HuH-7.5 (cell line): ENCODE results near the gene CACNB4.

ENCODE experiments used
- DNase-seq: peaks from one replicate; pipeline ENCODE4 v3.0.0; 2011; ENCODE audit warnings: low spot score

CACNB4 gene

DNA sequence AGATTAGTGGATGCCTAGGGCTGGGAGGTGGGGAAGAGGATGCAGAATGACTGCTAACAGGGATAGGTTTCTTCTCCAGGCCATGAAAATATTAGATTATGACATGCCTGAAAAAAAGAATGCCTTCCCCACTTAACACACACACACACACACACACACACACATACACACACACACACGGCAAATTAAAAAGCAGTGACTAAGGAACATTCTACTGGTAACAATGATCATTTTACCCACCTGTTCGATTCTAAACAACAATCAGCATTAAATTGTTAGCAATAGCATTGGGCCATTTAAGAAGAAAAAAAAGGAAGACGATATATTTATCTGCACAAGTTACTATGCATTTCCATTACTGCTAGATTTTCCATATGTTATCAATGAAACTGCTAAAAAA lies 10.8 kb downstream of the CACNB4 start:
- no peak for DNase-seq

DNA sequence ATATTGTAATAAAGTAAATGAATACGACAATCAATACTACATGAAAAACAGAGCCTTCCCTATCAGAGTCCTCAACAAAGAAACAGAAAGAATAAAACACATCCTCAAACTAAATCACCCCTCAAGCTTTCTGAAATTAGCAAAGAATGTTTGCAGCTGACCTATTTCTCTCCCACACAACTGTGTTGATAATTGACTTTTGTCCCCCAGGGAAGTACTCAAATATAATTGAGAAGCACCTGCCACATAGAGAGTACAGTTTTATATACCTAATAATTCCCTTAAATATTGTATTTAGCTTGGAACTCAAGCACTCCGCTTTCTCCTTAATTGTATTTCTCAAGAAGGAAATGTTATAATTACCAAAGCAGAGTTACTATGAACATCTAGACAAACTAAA lies 12.6 kb downstream of the CACNB4 start:
- no peak for DNase-seq

DNA sequence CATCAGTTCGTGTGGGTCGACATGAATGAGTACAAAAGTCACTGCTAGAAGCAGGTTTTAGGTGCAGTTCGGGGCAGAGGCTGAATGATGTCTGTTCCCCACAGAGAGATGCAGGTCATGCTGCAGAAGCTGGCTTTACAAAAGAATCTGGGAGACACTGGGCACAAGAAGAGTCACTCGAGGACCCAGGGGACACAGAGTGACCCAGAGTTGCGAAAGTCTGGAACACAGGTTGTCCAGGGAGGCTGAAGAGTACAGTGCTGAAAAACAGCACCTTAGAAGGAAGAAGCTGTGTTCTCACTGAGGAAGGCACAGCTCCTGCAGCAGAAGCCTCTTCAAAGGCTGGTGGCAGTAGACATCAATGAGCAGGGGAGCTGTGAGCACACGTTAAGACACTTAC lies 14.8 kb downstream of the CACNB4 start:
- no peak for DNase-seq

DNA sequence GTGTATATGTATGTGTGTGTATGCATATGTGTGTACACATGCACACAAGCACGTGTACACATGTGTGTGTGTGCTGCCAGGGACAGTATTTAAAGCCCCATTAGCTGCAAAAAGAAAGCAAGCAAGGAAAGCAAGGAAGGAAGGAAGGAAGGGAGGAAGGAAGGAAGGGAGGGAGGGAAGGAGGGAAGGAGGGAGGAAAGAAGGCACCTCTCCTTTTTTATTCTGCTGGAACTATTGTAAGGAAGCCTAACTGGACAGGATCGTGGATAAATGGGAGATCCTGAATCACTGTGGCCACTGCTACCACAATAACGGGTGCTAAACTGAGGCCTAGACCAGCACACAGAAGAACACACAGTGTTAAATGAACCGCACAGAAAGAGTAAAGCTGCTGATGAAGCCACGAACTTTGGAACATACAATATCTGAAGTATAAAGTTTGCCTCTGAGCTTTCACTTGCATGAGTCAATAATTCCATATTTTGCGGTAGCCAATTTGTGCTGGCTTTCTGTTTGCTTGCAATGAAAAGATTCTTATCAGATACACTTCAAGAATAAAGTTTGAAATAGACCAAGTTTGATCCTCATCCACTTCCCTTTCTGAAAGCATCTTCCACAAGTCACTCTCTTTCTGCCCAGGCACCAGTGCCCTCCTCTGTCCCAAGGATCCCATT lies 15.5 kb downstream of the CACNB4 start:
- DNase-seq = no peak

DNA sequence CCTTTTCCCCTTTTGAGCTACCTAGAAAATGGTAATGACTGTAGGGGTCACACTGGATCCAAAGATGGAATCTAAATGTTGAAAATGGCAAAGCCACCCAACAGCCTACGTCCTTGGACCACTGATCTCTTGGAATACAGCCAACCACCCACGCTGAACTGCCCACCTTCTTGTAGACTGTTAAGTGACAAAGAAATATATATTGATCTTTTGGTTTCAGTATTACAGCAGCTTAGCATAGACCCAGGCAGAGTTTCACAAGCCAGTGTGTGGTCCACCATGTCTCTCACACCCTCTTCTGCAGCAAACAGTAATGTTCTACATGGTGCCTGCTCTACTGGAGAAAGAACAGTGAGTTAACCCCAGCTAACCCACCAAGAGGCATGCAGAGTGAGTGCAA lies 20.2 kb downstream of the CACNB4 start:
- DNase-seq = no peak

DNA sequence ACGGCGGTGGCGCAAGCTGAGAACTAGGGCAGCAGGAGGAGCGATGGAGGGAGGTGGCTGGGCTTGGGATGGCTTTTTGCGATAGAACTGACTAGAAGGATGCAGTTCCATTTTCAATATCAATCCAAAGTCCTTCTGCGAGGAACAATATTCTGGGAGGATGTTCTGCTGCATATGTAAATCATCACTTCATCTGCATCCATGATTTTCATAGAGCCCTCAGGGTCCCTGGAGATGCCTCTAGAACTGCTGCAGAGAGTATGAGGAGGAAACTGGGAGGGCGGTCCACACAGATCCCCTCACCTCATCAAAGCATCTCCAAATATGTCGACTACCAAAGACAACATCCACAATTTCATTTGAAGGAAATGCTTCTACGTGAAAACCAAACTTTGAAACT lies 20.8 kb downstream of the CACNB4 start:
- DNase-seq = no peak

DNA sequence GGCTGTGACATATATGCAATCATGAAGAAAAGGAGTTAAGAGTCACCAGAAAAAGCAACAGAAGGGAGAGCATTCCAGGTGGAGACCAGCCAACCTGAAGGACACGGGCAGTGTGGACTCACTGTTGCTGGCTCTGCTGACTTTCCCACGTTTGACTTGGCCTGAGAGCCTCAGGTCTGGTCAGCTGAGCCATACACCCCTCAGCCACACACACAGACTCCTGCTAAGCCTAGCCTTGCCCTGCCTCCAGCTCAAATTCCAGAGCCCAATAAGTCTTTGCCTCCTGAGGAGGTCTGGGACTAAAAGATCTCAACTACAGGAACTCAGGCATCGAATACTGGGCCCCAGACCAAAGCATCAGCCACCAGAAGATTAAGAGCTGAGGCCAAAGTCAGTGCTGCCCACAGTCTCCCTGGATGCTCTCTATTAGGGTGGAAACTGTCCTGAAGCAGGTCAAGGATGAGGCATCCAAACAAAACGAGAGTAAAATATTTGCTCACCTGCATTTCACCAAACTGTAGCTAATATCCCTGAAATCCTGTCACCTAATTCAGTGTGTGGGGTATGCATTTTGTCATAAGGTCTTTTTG lies 23.3 kb downstream of the CACNB4 start:
- no peak for DNase-seq

DNA sequence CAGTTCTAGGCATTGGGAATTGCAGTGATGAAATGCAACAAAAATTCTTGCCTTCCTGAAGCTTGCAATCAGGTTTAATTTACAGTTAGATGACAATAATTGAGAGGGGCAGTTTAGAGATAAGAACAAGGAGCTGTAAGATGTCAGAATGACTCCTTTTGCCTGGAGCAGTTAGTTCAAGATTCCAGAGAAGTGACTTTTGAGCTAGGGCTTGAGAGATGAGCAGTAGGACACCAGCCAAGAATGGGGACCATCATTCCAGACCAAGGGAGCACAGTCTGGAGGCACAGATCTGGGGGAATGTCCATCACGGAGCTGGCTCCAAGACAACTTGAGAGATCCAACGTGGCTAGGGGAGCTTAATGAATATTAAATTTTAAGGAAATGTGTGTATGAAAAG lies 26.8 kb downstream of the CACNB4 start:
- DNase-seq = no peak

DNA sequence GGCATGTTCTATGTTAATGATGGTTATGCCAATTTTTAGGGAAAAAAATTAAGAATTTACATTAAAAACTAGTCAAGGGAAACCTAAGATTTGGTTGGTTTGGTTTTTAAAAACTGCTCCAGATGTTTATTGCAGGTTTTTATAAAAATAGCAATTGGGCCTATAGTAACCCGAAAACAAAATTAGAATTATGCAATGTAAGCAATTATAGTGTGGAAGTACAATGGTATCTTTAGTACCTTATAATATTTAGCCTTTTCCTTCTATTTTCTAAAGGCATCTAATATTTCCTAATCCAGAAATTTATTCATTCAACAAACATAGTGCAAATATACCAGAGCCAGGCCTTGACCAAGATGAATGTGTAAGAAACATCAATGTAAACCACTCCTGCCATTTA lies 27.3 kb downstream of the CACNB4 start:
- no peak for DNase-seq

DNA sequence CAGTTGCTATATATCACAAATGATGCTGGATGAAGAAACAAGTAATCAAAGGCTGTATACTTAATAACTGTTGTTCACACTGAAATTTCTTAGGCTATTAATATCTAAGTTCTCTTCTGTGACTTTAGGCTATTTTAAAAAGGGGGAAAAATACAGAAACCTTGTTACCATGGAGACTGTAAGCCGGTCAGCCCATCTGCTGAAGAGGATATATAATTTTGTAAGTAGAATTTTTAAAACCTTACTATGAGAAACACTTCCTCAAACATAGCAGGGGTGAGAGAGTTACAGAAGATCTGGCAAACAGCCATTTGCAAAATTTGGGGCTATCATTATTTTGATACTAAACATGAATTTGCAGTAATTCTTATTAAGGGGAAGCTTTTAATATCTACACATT lies 27.8 kb downstream of the CACNB4 start:
- DNase-seq = no peak

DNA sequence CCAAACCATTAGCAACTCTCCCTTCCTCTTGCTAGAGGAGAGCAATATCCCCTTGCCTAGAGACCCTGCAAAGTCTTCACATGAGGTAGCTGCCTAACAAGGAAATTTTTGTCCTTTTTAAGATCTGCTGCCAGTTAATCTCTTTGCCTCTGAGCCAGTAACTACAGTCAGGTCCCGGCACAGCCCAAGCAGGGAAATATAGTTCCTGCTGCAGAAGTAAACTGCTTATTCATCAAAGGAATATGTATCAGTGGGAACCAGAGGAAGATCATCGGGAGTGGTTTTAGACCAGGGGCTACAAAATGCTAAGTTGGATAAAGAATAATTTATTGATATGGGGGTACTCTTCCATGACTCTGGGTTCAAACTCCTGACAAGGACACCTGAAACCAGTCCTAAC lies 30.6 kb downstream of the CACNB4 start:
- no peak for DNase-seq

DNA sequence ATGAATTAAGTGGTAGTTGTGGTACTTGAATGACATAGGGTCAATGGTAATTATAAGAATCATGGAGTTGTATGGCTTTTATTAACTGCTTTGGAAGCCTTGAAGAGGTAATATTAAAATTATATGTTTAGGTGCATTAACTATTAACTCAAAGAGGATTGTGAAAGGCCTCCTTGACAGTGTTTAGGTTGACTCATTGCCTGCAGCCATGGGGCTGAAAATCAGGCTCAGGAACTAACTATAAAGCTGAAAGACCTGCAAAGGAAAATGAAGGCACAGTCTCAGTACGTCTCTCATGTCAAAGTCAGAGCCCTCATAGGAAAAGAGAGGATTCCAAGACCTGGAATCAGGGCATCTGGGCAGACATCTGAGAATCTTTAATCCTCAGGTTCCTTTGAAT lies 31.0 kb downstream of the CACNB4 start:
- DNase-seq = no peak

DNA sequence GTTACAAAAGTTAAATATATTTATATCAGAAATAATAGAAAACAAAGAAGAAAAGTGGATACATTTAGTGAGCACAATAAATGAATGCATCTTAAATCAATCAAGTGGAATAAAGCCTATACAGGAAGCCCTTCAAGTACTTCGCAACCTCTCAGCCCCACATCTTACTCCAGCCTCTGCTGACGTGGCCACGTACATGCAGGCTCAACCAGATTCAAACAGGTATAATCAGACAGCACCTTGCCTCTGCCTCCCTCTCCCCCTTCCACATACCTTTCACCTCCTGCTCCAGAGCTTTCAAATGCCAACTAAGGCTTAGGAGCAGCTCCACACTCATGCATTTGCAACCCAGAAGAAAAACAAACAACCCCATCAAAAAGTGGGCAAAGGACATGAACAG lies 32.9 kb downstream of the CACNB4 start:
- DNase-seq = no peak

DNA sequence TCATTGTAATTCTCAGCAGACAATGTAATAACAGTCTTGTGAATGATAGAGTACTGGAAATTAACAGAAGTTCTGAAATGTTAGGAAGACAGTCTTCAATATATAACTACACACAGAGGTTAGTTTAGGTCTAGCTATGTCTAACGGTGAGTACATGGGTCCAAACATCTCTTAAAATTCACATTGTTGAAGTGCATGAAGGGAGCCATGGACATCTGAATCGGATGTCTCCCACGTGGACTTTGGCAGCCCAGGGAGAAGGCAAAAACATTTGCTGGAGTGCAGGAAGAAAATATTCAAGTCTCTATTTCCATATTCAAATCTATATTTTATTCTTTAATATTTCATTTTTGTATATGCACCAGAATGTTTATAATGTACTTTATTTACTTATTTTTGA lies 34.8 kb downstream of the CACNB4 start:
- DNase-seq = no peak

DNA sequence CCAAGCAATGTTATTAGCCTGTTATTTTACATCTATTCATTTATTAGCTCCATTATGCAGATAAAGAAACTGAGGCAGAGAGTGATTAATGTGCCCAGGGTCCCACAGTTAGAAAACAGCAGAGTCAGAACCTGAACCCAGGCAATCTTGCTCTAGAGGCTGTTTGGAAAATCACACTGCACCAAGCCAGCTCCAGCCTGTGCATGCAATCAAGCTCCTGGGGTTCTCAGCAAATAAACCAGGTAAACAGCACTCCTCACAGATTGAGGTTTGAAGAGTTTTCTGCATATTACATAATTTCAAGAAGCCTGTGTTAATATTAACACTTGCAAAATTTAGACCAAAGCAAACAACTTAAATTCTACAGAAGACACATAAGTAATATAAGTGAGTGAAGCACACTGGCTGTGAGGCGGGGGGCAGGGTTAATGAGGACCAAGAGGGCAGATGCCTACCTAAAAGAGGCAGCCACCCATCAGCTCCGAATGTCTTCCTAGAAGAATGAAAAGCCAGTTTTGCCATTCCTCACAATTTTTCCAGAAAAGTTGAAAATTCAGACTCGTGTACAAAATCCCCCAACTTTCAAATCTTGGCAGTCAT lies 35.4 kb downstream of the CACNB4 start:
- no peak for DNase-seq

DNA sequence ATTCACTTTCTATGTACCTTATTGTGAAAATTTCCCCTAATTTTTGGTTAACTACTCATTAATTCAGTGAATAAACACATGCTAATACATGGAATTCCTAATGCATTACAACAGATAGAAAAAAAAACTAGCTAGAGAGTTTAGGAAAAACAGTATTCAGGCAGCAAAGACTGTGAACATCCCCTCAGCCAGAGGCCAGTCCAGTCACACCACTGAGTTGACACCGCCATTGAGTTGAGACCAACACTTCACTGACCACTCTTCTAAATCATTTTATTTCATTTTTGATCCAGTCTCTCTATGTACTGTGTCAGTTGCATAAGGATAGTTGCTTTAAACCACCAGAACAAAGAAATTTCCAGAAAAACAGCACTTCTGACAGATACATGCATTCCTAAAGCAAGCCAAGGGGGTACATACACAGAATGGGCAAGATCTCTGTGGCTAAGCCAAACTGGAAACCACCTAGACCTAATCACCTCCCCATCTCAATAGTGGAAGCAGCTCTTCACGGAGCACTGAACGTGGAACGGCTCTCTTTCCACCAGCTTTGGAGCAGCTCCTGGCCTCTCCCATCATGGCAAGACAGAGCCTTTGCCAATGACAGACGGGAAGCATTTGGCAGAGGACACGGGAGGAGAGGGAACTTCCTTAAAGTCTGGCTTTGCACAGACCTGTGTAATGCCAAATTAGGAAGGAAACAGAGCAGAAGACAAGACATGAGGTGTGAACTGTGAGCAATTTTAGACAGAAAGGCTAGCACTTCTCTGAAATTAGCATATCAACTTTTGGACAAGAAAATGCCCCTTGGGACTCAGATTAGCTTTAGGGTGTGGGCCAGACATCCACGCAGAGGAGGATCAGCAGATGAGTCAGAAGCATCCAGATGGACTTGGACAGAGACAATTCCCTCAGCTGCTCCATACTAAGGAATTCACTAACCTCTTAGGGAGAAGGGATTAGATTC lies 36.4 kb downstream of the CACNB4 start:
- DNase-seq = no peak

DNA sequence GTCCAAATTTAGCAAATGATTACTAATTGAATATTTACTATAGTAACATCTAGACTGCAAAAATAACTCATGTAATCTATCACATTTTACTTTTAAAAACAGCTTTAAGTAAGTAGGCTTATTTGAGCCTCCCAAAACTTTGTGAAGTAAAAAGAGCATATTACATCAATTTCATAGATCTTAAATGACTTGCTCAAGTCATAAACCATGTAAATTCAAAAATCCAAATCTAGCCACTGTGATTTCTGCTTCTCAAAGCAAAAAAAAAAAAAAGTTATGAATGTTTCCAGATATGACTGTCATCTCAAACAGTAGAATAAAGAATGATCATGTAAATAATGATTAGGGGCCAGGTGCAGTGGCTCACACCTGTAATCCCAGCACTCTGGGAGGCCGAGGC lies 37.5 kb downstream of the CACNB4 start:
- DNase-seq = no peak

DNA sequence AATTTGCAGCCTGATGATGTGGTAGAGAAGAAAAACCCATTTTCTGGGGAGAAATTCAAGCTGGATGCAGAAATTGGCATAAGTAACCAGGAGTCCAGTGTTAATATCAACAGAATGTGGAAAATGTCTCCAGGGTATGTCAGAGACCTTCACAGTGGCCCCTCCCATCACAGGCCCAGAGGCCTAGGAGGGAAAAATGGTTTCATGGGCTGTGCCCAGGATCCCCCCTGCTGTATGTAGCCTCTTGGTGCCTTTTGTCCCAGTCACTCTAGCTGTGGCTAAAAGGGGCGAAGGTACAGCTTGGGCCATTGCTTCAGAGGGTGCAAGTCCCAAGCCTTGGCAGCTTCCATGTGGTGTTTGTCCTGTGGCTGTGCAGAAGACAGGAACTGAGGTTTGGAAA lies 40.2 kb downstream of the CACNB4 start:
- no peak for DNase-seq

DNA sequence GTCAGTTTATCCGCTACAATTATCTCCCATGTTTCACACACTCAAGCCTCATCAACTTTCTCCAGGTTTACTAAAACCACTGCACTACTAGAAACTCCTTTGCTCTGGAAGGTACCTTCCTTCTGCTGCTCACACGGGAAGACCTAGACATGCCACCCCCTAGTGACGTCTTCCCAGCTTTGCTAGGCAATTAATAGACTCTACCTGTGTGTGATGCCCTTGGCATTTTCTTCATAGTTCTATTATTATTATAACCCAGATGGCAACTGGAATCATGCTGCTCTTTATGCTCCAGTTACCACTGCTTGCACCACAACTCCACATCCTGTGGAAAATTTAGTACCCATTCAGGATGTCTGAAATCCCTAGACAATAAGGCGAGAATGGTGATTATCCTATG lies 42.4 kb downstream of the CACNB4 start:
- DNase-seq = no peak

DNA sequence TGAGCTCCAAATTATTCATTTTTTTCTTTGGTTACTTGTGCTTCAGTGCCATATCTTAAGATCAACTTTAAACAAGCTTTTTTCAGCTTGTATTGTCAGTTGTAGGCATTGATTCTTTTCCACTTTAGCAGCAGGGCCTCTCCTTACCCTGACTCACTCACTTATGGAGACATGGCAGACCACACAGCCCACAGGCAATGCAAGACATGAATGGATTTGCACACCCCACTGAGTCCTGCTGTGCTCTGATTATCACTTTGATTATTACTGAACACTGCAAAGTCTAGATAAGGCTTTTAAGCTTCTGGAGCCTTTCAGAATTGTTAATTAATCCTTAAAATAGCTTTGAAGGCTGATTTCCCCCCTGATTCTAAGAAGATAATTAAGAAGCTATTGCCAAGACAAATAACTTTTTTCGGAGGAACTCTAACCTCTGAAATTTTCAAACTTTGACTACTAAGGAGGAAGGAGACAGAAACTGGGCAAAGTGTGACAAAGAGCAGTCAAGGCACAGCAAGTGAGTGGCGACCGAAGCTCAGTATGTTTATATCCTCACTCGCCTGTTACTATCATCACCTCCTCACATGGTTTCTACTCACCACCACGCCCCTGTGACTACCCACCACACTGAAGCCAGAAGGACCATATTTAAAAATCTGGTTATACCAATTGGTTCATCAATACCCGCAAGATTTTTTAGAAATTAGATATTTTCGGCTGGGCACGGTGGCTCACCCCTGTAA lies 43.3 kb downstream of the CACNB4 start:
- DNase-seq = no peak

DNA sequence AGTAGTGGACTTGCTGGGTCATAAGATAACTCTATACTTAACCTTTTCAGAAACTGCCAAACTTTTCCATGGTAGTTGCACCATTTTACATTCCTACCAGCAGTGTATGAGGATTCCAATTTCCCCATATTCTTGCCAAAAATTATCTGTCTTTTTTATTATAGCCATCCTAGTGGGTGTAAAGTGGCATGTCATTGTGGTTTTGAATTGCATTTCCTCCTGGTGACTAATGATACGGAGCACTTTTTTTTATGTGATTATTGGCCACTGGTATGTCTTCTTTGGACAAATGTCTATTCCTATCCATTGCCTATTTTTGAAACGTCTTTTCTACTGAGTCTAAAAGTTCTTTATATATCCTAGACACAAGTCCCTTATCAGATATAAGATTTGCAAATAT lies 44.3 kb downstream of the CACNB4 start:
- no peak for DNase-seq

DNA sequence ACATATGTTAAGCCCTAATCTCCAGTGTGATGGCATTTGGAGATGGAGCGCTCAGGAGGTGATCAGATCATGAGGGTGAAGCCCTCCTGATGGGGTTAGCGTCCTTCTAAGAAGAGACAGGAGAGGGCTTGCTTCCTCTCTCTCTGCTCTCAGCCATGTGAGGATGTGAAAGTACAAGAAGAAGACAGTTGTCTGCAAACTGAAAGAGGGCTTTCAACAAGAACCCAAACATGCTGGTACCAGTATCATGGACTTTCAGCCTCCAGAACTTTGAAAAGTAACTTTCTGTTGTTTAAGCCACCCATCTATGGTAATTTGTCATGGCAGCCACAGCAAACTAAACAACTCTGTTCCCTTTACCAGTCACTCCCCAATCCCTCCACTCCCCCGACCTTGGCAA lies 47.4 kb downstream of the CACNB4 start:
- no peak for DNase-seq
